SK-N-SH (cell line): Measurements from ENCODE around the gene SMARCC1. TPM values are rescaled to one million over a fixed set of nuclear protein-coding genes. Genes with fewer than 3 reads are reported as not detected.

Experiments used
- CTCF ChIA-PET: fragments of 300-600, 350-600 bp; formaldehyde crosslinking; extraction: SDS; loops from one replicate; lab custom pipeline; 2021; lab: Yijun Ruan, JAX
- POLR2A ChIA-PET: fragments of 350-600 bp; sonication (Branson Sonifier 250); formaldehyde crosslinking; extraction: SDS; loops from one replicate; lab custom pipeline; 2020; ENCODE audit warnings: antibody characterized with exemption, inconsistent platforms; lab: Yijun Ruan, JAX
- DNase-seq: peaks from one replicate; pipeline ENCODE4 v3.0.0; 2012
- H2AFZ ChIP-seq: fragments of 200-600 bp; sonication (generic); 2 replicates; pipeline ENCODE4 v1.8.1; 2016; ENCODE audit warnings: antibody characterized with exemption, mild to moderate bottlenecking, low read depth
- H3F3A ChIP-seq: fragments of 200-600 bp; sonication (generic); replicated peaks from 2 replicates; pipeline ENCODE3; 2016; ENCODE audit warnings: antibody characterized with exemption, mild to moderate bottlenecking; ENCODE audit not compliant: insufficient read depth
- H3K27ac ChIP-seq, 2 experiments: fragments of 200-500 bp in 1 of 2; fragments of 200-600 bp in 1 of 2; sonication (Bioruptor generic) in 1 of 2; sonication (generic), shearing (Covaris generic) in 1 of 2; 2 replicates each; pipeline versions ENCODE4 v1.5.1 to v1.6.1; 2014 to 2016; ENCODE audit warnings: low read depth in 2 of 2, inconsistent platforms in 1 of 2, low read length in 1 of 2, mild to moderate bottlenecking in 1 of 2, mixed read lengths in 1 of 2
- H3K27me3 ChIP-seq: fragments of 200-600 bp; sonication (generic), shearing (Covaris generic); 2 replicates; pipeline ENCODE4 v1.6.1; 2016; ENCODE audit warnings: mixed run types; ENCODE audit not compliant: insufficient read depth
- H3K36me3 ChIP-seq, 2 experiments: fragments of 200-500 bp in 1 of 2; fragments of 200-600 bp in 1 of 2; sonication (Bioruptor generic) in 1 of 2; sonication (generic) in 1 of 2; replicated peaks in 1 of 2; 2 replicates each; pipeline versions ENCODE3 to v1.5.1; 2014 to 2016; ENCODE audit warnings: low read length in 1 of 2, mild to moderate bottlenecking in 1 of 2; ENCODE audit not compliant: insufficient read depth in 2 of 2, control insufficient read depth in 1 of 2
- H3K4me1 ChIP-seq, 2 experiments: fragments of 200-500 bp in 1 of 2; fragments of 200-600 bp in 1 of 2; sonication (Bioruptor generic) in 1 of 2; sonication (generic), shearing (Covaris generic) in 1 of 2; 2 replicates each; pipeline versions ENCODE4 v1.5.1 to v1.6.1; 2014 to 2016; ENCODE audit warnings: low read depth in 1 of 2, low read length in 1 of 2, mixed run types in 1 of 2; ENCODE audit not compliant: insufficient read depth in 2 of 2, control insufficient read depth in 1 of 2
- H3K4me2 ChIP-seq: fragments of 200-600 bp; sonication (generic), shearing (Covaris generic); 2 replicates; pipeline ENCODE4 v1.6.1; 2017; ENCODE audit warnings: mixed run types
- H3K4me3 ChIP-seq, 2 experiments: fragments of 200-500 bp in 1 of 2; fragments of 200-600 bp in 1 of 2; sonication (Bioruptor generic) in 1 of 2; sonication (generic), shearing (Covaris generic) in 1 of 2; 2 replicates each; pipeline versions ENCODE4 v1.5.1 to v1.8.1; 2014 to 2016; ENCODE audit warnings: low read depth in 2 of 2, inconsistent platforms in 1 of 2, low read length in 1 of 2, mild to moderate bottlenecking in 1 of 2, mixed read lengths in 1 of 2, moderate library complexity in 1 of 2
- H3K79me2 ChIP-seq: fragments of 200-600 bp; sonication (generic); 2 replicates; pipeline ENCODE4 v1.8.1; 2017; ENCODE audit warnings: mild to moderate bottlenecking; ENCODE audit not compliant: insufficient read depth
- H3K9ac ChIP-seq: fragments of 200-600 bp; sonication (generic); 2 replicates; pipeline ENCODE4 v1.6.1; 2017; ENCODE audit warnings: mixed run types
- H3K9me2 ChIP-seq: fragments of 200-600 bp; sonication (generic); 2 replicates; pipeline ENCODE4 v1.6.1; 2017; ENCODE audit warnings: mixed run types
- H3K9me3 ChIP-seq: fragments of 200-600 bp; sonication (generic); 2 replicates; pipeline ENCODE4 v1.6.1; 2017; ENCODE audit warnings: mixed run types, mild to moderate bottlenecking, moderate library complexity
- H4K20me1 ChIP-seq: fragments of 200-600 bp; sonication (generic); 2 replicates; pipeline ENCODE4 v1.6.1; 2017; ENCODE audit warnings: mild to moderate bottlenecking, mixed run types; ENCODE audit not compliant: insufficient read depth
- CHD2 ChIP-seq: fragments of 150-350 bp; IDR thresholded peaks from 2 replicates; pipeline ENCODE4 v1.6.1; 2018; ENCODE audit warnings: low read length; ENCODE audit not compliant: partially characterized antibody
- EP300 ChIP-seq, 2 experiments: IDR thresholded peaks; 2 replicates each; pipeline versions ENCODE4 v1.4.0 to v1.6.1; 2012; ENCODE audit warnings: borderline replicate concordance in 1 of 2, low read depth in 1 of 2, low read length in 1 of 2
- FOXM1 ChIP-seq: IDR thresholded peaks from 2 replicates; pipeline ENCODE4 v1.4.0; 2012; ENCODE audit warnings: low read depth, mild to moderate bottlenecking
- GABPA ChIP-seq: IDR thresholded peaks from 2 replicates; pipeline ENCODE4 v1.4.0; 2012; ENCODE audit warnings: low read depth, mild to moderate bottlenecking
- IRF3 ChIP-seq: fragments of 150-350 bp; IDR thresholded peaks from 2 replicates; pipeline ENCODE4 v1.6.1; 2016; ENCODE audit warnings: mild to moderate bottlenecking, low read depth, low read length
- JUND ChIP-seq: IDR thresholded peaks from 2 replicates; pipeline ENCODE4 v1.4.0; 2012
- MAX ChIP-seq: IDR thresholded peaks from 2 replicates; pipeline ENCODE4 v1.4.0; 2012; ENCODE audit warnings: low read depth
- MEF2A ChIP-seq: IDR thresholded peaks from 2 replicates; pipeline ENCODE4 v1.4.0; 2012; ENCODE audit warnings: low read depth, borderline replicate concordance
- MXI1 ChIP-seq: IDR thresholded peaks from 2 replicates; pipeline ENCODE4 v1.6.1; 2012; ENCODE audit warnings: mild to moderate bottlenecking, low read depth, low read length, improper control_type of control experiment
- NRF1 ChIP-seq: IDR thresholded peaks from 2 replicates; pipeline ENCODE4 v1.6.1; 2012; ENCODE audit warnings: low read depth, mild to moderate bottlenecking, low read length
- POLR2AphosphoS5 ChIP-seq: IDR thresholded peaks from 2 replicates; pipeline ENCODE4 v1.6.1; 2012; ENCODE audit warnings: low read depth, low read length
- RAD21 ChIP-seq: IDR thresholded peaks from 2 replicates; pipeline ENCODE4 v1.6.1; 2012; ENCODE audit warnings: mild to moderate bottlenecking, low read length
- RXRA ChIP-seq: IDR thresholded peaks from 2 replicates; pipeline ENCODE4 v1.4.0; 2012; ENCODE audit warnings: low read depth, mild to moderate bottlenecking, borderline replicate concordance
- SIN3A ChIP-seq: IDR thresholded peaks from 2 replicates; pipeline ENCODE4 v1.6.1; 2012; ENCODE audit warnings: low read depth, mild to moderate bottlenecking, low read length, moderate library complexity, borderline replicate concordance
- SMC3 ChIP-seq: IDR thresholded peaks from 2 replicates; pipeline ENCODE4 v1.6.1; 2012; ENCODE audit warnings: low read depth, low read length, improper control_type of control experiment
- TAF1 ChIP-seq: IDR thresholded peaks from 2 replicates; pipeline ENCODE4 v1.6.1; 2012; ENCODE audit warnings: low read depth, mild to moderate bottlenecking, low read length, moderate library complexity, borderline replicate concordance
- TCF12 ChIP-seq: IDR thresholded peaks from 2 replicates; pipeline ENCODE4 v1.4.0; 2012
- USF1 ChIP-seq: IDR thresholded peaks from 2 replicates; pipeline ENCODE4 v1.4.0; 2012; ENCODE audit warnings: low read depth, borderline replicate concordance
- YY1 ChIP-seq: IDR thresholded peaks from 2 replicates; pipeline ENCODE4 v1.4.0; 2012; ENCODE audit warnings: low read depth, mild to moderate bottlenecking
- WGBS: methylation state at CpG from one replicate; pipeline ENCODE4 v1.1.6; 2017; ENCODE audit warnings: low lambda C conversion rate; 5-methylcytosine and 5-hydroxymethylcytosine counted together
- polyA plus RNA-seq, 3 experiments: library from polyadenylated mRNA; depleted of rRNA; stranded (reverse); fragments of >200 nt; gene quantifications; 2 replicates each; pipeline ENCODE4 v1.2.3, GENCODE V29; 2012
- TF ChIP-seq, protein P1 (sequence below): IDR thresholded peaks from 2 replicates; pipeline ENCODE4 v1.6.1; 2012; ENCODE audit warnings: mild to moderate bottlenecking, low read depth, low read length, moderate library complexity

The SMARCC1 gene
- polyA plus RNA-seq, 1 of the 3 experiments (the other 2 are of a cell fraction) = 16.5 TPM

DNA sequence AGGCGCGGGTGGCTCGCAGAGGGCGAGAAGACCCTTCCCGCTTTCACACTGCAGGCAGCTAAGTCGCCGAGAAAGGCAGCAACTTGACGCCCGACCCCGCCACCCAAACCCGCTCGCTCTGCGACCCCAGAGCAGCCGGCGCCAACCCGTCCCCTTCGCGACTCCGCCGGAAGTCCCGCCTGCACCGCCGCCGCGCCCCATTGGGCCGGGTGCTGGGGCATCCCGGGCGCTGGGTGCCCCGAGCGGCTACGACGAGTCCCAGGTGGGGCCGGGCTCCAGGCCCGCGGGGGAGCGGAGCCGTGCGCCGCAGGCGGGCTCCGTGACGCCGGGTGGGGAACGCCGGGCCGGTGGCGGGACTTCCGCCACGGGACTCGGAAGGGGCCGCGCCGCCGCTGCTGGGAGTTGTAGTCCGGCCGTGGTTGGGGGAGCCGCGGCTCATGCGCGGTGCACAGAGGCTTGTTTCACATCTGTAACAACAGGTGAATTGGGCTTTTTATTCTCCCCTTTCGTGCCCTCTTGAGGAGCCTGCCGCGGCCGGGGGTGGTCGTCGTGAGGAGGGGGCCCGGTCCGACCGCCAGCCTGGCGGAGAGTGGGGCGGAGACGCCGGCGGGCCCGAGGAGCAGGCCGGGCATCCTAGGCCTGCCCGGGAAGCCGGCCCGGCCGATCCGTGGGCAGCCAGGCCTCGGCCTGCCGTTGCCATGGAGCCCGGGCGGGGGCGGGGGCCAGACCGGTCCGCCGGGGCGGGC lies 21.2 kb upstream of the SMARCC1 start, which contains the start of gene DHX30:
TSS of gene DHX30 (plus strand) at position 405 of the 746 bp plus-strand sequence. CDS start 7,546 bp downstream, outside the sequence.
- no peak for TF ChIP-seq JUND
- peak; percentile 52; the same call in 1 of the 2 replicates for TF ChIP-seq POLR2AphosphoS5
- TF ChIP-seq USF1 = peak; percentile 86
- TF ChIP-seq MAX = peak; percentile 5; the same call in 1 of the 2 replicates
- peak; percentile 72 for TF ChIP-seq NRF1
- TF ChIP-seq GABPA = peak; percentile 90
- TF ChIP-seq RAD21 = no peak
- TF ChIP-seq YY1 = no peak
- TF ChIP-seq IRF3 = no peak
- peak; percentile 56 for TF ChIP-seq CHD2
- TF ChIP-seq SMC3 = no peak
- peak; percentile 29; the same call in 1 of the 2 replicates for TF ChIP-seq MXI1
- TF ChIP-seq TAF1 = peak; percentile 62; the same call in 1 of the 2 replicates
- no peak for TF ChIP-seq EP300 (IDR thresholded peaks at IDR 0.05; ENCODE audit: borderline replicate concordance in 1 of 2, low read depth in 1 of 2, low read length in 1 of 2)
- TF ChIP-seq FOXM1 = no peak
- no peak for TF ChIP-seq TCF12
- TF ChIP-seq, protein P1, sequence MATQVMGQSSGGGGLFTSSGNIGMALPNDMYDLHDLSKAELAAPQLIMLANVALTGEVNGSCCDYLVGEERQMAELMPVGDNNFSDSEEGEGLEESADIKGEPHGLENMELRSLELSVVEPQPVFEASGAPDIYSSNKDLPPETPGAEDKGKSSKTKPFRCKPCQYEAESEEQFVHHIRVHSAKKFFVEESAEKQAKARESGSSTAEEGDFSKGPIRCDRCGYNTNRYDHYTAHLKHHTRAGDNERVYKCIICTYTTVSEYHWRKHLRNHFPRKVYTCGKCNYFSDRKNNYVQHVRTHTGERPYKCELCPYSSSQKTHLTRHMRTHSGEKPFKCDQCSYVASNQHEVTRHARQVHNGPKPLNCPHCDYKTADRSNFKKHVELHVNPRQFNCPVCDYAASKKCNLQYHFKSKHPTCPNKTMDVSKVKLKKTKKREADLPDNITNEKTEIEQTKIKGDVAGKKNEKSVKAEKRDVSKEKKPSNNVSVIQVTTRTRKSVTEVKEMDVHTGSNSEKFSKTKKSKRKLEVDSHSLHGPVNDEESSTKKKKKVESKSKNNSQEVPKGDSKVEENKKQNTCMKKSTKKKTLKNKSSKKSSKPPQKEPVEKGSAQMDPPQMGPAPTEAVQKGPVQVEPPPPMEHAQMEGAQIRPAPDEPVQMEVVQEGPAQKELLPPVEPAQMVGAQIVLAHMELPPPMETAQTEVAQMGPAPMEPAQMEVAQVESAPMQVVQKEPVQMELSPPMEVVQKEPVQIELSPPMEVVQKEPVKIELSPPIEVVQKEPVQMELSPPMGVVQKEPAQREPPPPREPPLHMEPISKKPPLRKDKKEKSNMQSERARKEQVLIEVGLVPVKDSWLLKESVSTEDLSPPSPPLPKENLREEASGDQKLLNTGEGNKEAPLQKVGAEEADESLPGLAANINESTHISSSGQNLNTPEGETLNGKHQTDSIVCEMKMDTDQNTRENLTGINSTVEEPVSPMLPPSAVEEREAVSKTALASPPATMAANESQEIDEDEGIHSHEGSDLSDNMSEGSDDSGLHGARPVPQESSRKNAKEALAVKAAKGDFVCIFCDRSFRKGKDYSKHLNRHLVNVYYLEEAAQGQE = no peak; the same call in 1 of the 2 replicates
- TF ChIP-seq MEF2A = no peak
- TF ChIP-seq RXRA = no peak
- peak; percentile 41; the same call in 1 of the 2 replicates for TF ChIP-seq SIN3A
- no peaks in the 10 kb centered on the region for H4K20me1 ChIP-seq
- H2AFZ ChIP-seq = peak within 1 kb of the TSS; percentile 86
- H3K4me1 ChIP-seq = peaks cover 0 to 4% of the 10 kb centered on the region in 2 experiments; a peak in 2 of 4 replicates
- no peaks in the 10 kb centered on the region for H3K9me3 ChIP-seq
- DNase-seq = peak; percentile 94
- H3K27me3 ChIP-seq = no peaks in the 10 kb centered on the region
- no peaks in the 10 kb centered on the region for H3K9me2 ChIP-seq
- ChIA-PET POLR2A (interaction anchor here (0.6 to 1.4 kb wide), 4 partner anchors 22 to 281 kb away, joined by 3 to 5 read pairs (median 4); partner anchors contain the start of gene SMARCC1), CTCF (interaction anchor here (1.3 to 2.9 kb wide), 3 partner anchors 14 to 281 kb away, joined by 4 to 11 read pairs (median 5); no protein-coding TSS in a partner anchor)
- H3K36me3 ChIP-seq = peaks cover 0 to 12% of the 10 kb centered on the region in 2 experiments
- peak within 1 kb of the TSS; percentile 99 for H3K9ac ChIP-seq
- peaks cover 36% of the 10 kb centered on the region for H3K79me2 ChIP-seq
- 0% methylated on average over 3 of the region's 90 CpGs for WGBS
- peak within 1 kb of the TSS; percentile 91 to 93 for H3K27ac ChIP-seq
- peak within 1 kb of the TSS; percentile 66 to 100 for H3K4me3 ChIP-seq
- H3F3A ChIP-seq = peaks cover 17% of the 10 kb centered on the region
- peak within 1 kb of the TSS; percentile 99 for H3K4me2 ChIP-seq
